WERI-Rb-1 (cell line): Measurements from ENCODE around the gene MEGF11.

Experiments used
- DNase-seq: peaks from one replicate; pipeline ENCODE4 v3.0.0-alpha.2; 2020
- H3K27ac ChIP-seq: fragments of 250-450 bp; sonication (Bioruptor Pico); 2 replicates; pipeline ENCODE4 v1.5.1; 2020; ENCODE audit warnings: mild to moderate bottlenecking, moderate library complexity
- H3K27me3 ChIP-seq: fragments of 250-450 bp; sonication (Bioruptor Pico); 2 replicates; pipeline ENCODE4 v1.5.1; 2021; ENCODE audit warnings: mild to moderate bottlenecking, low read depth, moderate library complexity; ENCODE audit not compliant: insufficient read depth, severe bottlenecking
- H3K36me3 ChIP-seq: fragments of 250-450 bp; sonication (Bioruptor Pico); 2 replicates; pipeline ENCODE4 v1.5.1; 2020; ENCODE audit warnings: mild to moderate bottlenecking, moderate library complexity
- H3K4me3 ChIP-seq: 2 replicates; pipeline ENCODE4 v1.5.1; 2011; ENCODE audit warnings: low read depth, mild to moderate bottlenecking, control low read depth, low read length
- H3K9me3 ChIP-seq: fragments of 250-450 bp; sonication (Bioruptor Pico); 2 replicates; pipeline ENCODE4 v1.5.1; 2021; ENCODE audit warnings: mild to moderate bottlenecking, moderate library complexity; ENCODE audit not compliant: severe bottlenecking
- TF ChIP-seq, protein P1 (sequence below): IDR thresholded peaks from 2 replicates; pipeline ENCODE4 v1.5.1; 2011; ENCODE audit warnings: low read depth, mild to moderate bottlenecking, control low read depth, inconsistent platforms, low read length

Gene MEGF11

GRCh38 chr15:65851981-65852380, 401.6 kb downstream of the MEGF11 start:
- TF ChIP-seq, protein P1, sequence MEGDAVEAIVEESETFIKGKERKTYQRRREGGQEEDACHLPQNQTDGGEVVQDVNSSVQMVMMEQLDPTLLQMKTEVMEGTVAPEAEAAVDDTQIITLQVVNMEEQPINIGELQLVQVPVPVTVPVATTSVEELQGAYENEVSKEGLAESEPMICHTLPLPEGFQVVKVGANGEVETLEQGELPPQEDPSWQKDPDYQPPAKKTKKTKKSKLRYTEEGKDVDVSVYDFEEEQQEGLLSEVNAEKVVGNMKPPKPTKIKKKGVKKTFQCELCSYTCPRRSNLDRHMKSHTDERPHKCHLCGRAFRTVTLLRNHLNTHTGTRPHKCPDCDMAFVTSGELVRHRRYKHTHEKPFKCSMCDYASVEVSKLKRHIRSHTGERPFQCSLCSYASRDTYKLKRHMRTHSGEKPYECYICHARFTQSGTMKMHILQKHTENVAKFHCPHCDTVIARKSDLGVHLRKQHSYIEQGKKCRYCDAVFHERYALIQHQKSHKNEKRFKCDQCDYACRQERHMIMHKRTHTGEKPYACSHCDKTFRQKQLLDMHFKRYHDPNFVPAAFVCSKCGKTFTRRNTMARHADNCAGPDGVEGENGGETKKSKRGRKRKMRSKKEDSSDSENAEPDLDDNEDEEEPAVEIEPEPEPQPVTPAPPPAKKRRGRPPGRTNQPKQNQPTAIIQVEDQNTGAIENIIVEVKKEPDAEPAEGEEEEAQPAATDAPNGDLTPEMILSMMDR, result no peak
- H3K9me3 ChIP-seq, result no peaks in the 10 kb centered on the region
- no peaks in the 10 kb centered on the region for H3K36me3 ChIP-seq
- no peak overlapping the region for H3K27ac ChIP-seq
- DNase-seq, result no peak
- no peak overlapping the region for H3K4me3 ChIP-seq
- no peaks in the 10 kb centered on the region for H3K27me3 ChIP-seq

- DNase-seq, result no peak
- Histone ChIP-seq H3K27ac (no peak overlapping the region), H3K27me3 (no peaks in the 10 kb centered on the region), H3K36me3 (no peaks in the 10 kb centered on the region), H3K9me3 (no peaks in the 10 kb centered on the region), H3K4me3 (no peak overlapping the region)
- TF ChIP-seq, protein P1, result no peak
Measured at GRCh38 chr15:65847989-65848388, 405.6 kb downstream of the MEGF11 start.

DNA sequence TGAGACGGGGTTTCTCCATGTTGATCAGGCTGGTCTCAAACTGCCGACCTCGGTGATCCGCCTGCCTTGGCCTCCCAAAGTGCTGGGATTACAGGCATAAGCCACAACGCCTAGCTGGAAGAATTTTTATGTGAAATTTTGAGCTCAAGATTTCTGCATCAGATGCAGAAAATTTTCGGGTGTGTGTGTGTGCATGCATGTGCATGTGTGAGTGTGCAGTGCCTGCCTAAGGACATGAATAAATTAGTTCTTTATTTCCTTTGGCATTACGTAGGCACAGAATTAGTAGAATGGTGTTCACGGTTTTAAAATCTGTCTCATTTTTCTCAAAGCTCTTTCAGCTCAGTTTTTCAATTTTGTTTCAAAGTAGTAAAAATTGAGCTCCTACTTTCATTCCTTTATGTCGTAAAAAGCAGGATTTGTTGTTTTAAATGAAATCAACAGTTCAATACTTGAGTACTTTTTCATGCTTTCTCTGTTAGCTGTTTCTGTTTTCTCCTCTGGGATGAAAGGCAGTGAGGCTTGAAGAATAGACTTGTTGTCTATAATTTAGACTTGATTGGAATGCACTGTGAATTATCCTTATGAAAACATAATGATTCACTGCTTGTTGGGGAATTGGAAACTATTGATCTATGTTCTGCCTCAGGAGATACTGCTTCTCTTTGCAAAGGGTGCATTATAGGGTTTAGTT, 407.6 kb downstream of the MEGF11 start:
- Histone ChIP-seq H3K9me3 (no peaks in the 10 kb centered on the region), H3K4me3 (no peak overlapping the region), H3K36me3 (no peaks in the 10 kb centered on the region), H3K27me3 (no peaks in the 10 kb centered on the region), H3K27ac (no peak overlapping the region)
- DNase-seq, result no peak
- TF ChIP-seq, protein P1, result no peak
